HTERT RPE-1 (cell line): Measurements from ENCODE around the gene SHISA2.

Source experiments
- in situ Hi-C: fragments of 300-500 bp; cut with MboI; formaldehyde crosslinking; loops from 4 replicates; pipeline ENCODE4 v1.14.3; 2020; ENCODE audit warnings: low sequenced_read_pairs

Gene SHISA2

GRCh38 chr13:26050568-26051230 lies 1.1 kb downstream of the SHISA2 start:
- in situ Hi-C loops = no loop called here

- in situ Hi-C loops = no loop called here
Observed at GRCh38 chr13:26048741-26049140, 3.1 kb downstream of the SHISA2 start.

GRCh38 chr13:26047040-26047439 lies 4.8 kb downstream of the SHISA2 start:
- in situ Hi-C loops = no loop called here

- in situ Hi-C loops = no loop called here
Observed at GRCh38 chr13:26046639-26047038, 5.2 kb downstream of the SHISA2 start.

- in situ Hi-C loops = no loop called here
Observed at GRCh38 chr13:26045142-26045541, 6.7 kb downstream of the SHISA2 start.

- in situ Hi-C loops = no loop called here
Observed at GRCh38 chr13:26042785-26043184, 9.0 kb downstream of the SHISA2 start.

GRCh38 chr13:26041444-26041843 lies 10.4 kb downstream of the SHISA2 start:
- in situ Hi-C loops = no loop called here

- in situ Hi-C loops = no loop called here
Observed at GRCh38 chr13:26038931-26039475, 12.8 kb downstream of the SHISA2 start.

GRCh38 chr13:26037302-26037701 lies 14.5 kb downstream of the SHISA2 start:
- in situ Hi-C loops = no loop called here

- in situ Hi-C loops = no loop called here
Observed at GRCh38 chr13:26036383-26036782, 15.4 kb downstream of the SHISA2 start.

GRCh38 chr13:26034018-26034417 lies 17.8 kb downstream of the SHISA2 start:
- in situ Hi-C loops = no loop called here

GRCh38 chr13:26030331-26030730 lies 21.5 kb downstream of the SHISA2 start:
- in situ Hi-C loops = no loop called here

GRCh38 chr13:26029581-26030136 lies 22.2 kb downstream of the SHISA2 start:
- in situ Hi-C loops = no loop called here

GRCh38 chr13:26026211-26026610 lies 25.6 kb downstream of the SHISA2 start:
- in situ Hi-C loops = no loop called here

- in situ Hi-C loops = no loop called here
Observed at GRCh38 chr13:26025771-26026170, 26.0 kb downstream of the SHISA2 start.

GRCh38 chr13:26025196-26025595 lies 26.6 kb downstream of the SHISA2 start:
- in situ Hi-C loops = no loop called here

GRCh38 chr13:26024558-26024957 lies 27.3 kb downstream of the SHISA2 start:
- in situ Hi-C loops = no loop called here

GRCh38 chr13:26022538-26023292 lies 29.1 kb downstream of the SHISA2 start:
- in situ Hi-C loops = no loop called here

- in situ Hi-C loops = no loop called here
Observed at GRCh38 chr13:26021956-26022355, 29.9 kb downstream of the SHISA2 start.

GRCh38 chr13:26021516-26021915 lies 30.3 kb downstream of the SHISA2 start:
- in situ Hi-C loops = no loop called here

- in situ Hi-C loops = no loop called here
Observed at GRCh38 chr13:26020891-26021290, 30.9 kb downstream of the SHISA2 start.
